ENCODE measurements around the gene SLC5A12. TPM values are rescaled to one million over a fixed set of nuclear protein-coding genes. Genes with fewer than 3 reads are reported as not detected.

SLC5A12 gene
- total RNA-seq, 1 donor from 2014 or later: 1.4 TPM

- DNase-seq (ENCODE audit: low spot score): no peak
- H3K27ac Mint-ChIP-seq (ENCODE audit: unreplicated experiment): no peak overlapping the region
- no peak for TF ChIP-seq CTCF (IDR thresholded peaks at IDR 0.05)
Observed at GRCh38 chr11:26621132-26621531, 100.7 kb downstream of the SLC5A12 start.

GRCh38 chr11:26620282-26621045 lies 101.4 kb downstream of the SLC5A12 start:
- H3K27me3 Mint-ChIP-seq (ENCODE audit: low read depth): no peaks in the 10 kb centered on the region
- H3K4me3 Mint-ChIP-seq (ENCODE audit: unreplicated experiment): no peak overlapping the region
- H3K4me1 Mint-ChIP-seq (ENCODE audit: low read depth): peaks cover 19% of the 10 kb centered on the region
- DNase-seq (ENCODE audit: low spot score): no peak
- H3K9me3 Mint-ChIP-seq (ENCODE audit: low read depth): no peaks in the 10 kb centered on the region
- H3K27ac Mint-ChIP-seq (ENCODE audit: unreplicated experiment): no peak overlapping the region
- no peaks in the 10 kb centered on the region for H3K36me3 Mint-ChIP-seq (ENCODE audit: low read depth)
- TF ChIP-seq CTCF (IDR thresholded peaks at IDR 0.05): no peak

More at GRCh38 chr11:26621132-26621531, 100.7 kb downstream of the SLC5A12 start:
- Mint-ChIP-seq H3K36me3 (ENCODE audit: low read depth) (no peaks in the 10 kb centered on the region), H3K27me3 (ENCODE audit: low read depth) (no peaks in the 10 kb centered on the region), H3K4me3 (ENCODE audit: unreplicated experiment) (no peak overlapping the region), H3K9me3 (ENCODE audit: low read depth) (no peaks in the 10 kb centered on the region), H3K4me1 (ENCODE audit: low read depth) (peaks cover 23% of the 10 kb centered on the region)

- peaks cover 19% of the 10 kb centered on the region for H3K4me1 Mint-ChIP-seq (ENCODE audit: low read depth)
- no peak overlapping the region for H3K4me3 Mint-ChIP-seq (ENCODE audit: unreplicated experiment)
- H3K9me3 Mint-ChIP-seq (ENCODE audit: low read depth): peaks cover 1% of the 10 kb centered on the region
- no peak overlapping the region for H3K27ac Mint-ChIP-seq (ENCODE audit: unreplicated experiment)
- no peak for TF ChIP-seq CTCF (IDR thresholded peaks at IDR 0.05)
- no peak for DNase-seq (ENCODE audit: low spot score)
- H3K27me3 Mint-ChIP-seq (ENCODE audit: low read depth): no peaks in the 10 kb centered on the region
- H3K36me3 Mint-ChIP-seq (ENCODE audit: low read depth): no peaks in the 10 kb centered on the region
Observed at GRCh38 chr11:26618441-26618840, 103.4 kb downstream of the SLC5A12 start.

Other genes starting within 250 kb of the SLC5A12 start
- gene MUC15, start 149.8 kb downstream of the SLC5A12 start, total RNA-seq: not detected in 3 replicates

All from chondrocyte (in vitro differentiated cells).